ENCODE results near the gene USP28.

DNA sequence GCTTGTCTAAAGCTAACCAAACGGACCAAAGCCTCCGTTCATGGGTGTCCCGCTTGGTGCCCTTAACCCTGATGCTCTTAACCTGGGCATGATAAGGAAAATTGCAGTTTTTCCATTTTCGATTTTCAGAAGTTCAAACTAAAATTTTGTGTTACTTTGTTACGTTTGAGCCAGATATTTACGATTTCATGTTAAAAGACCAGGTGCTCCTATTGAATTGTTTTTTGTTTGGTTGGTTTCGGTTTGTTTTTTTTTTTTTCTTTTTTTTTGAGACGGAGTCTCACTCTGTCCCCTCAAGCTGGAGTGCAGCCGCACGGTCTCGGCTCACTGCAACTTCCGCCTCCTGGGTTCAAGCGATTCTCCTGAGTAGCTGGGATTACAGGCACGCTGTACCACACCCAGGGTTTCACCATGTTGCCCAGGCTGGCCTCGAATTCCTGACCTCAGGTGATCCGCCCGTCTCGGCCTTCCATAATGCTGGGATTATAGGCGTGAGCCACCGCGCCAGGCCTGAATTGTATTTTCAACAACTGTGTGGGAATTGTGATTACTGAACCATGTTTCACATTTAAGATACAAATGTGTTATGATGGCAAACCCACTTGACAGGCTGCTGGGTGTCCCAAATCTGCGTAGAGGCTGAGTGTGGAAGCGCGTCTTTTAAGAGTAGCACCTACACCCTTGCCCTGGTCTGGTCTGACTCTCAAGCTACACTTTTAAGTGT lies 864 bp upstream of the USP28 start:
- no peak for TF ChIP-seq POLR2A (IDR thresholded peaks at IDR 0.05)
- TF ChIP-seq, protein P1, sequence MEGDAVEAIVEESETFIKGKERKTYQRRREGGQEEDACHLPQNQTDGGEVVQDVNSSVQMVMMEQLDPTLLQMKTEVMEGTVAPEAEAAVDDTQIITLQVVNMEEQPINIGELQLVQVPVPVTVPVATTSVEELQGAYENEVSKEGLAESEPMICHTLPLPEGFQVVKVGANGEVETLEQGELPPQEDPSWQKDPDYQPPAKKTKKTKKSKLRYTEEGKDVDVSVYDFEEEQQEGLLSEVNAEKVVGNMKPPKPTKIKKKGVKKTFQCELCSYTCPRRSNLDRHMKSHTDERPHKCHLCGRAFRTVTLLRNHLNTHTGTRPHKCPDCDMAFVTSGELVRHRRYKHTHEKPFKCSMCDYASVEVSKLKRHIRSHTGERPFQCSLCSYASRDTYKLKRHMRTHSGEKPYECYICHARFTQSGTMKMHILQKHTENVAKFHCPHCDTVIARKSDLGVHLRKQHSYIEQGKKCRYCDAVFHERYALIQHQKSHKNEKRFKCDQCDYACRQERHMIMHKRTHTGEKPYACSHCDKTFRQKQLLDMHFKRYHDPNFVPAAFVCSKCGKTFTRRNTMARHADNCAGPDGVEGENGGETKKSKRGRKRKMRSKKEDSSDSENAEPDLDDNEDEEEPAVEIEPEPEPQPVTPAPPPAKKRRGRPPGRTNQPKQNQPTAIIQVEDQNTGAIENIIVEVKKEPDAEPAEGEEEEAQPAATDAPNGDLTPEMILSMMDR (IDR thresholded peaks at IDR 0.05), result no peak
